CD4-positive, alpha-beta T cell treated with Interleukin-1 beta for 1 hour (primary cell): ENCODE measurements around the gene NDEL1.

ENCODE experiments used
- DNase-seq, 2 donors: peaks; one replicate each; pipeline ENCODE4 v3.0.0-alpha.2; 2020 to 2022

Gene NDEL1

GRCh38 chr17:8459107-8459506, 23.4 kb downstream of the NDEL1 start:
- DNase-seq: no peak

GRCh38 chr17:8459831-8460230, 24.1 kb downstream of the NDEL1 start:
- no peak for DNase-seq

- no peak for DNase-seq
Observed at GRCh38 chr17:8462564-8462963, 26.9 kb downstream of the NDEL1 start.

GRCh38 chr17:8463099-8463498, 27.4 kb downstream of the NDEL1 start:
- DNase-seq: no peak

GRCh38 chr17:8464941-8465340, 29.3 kb downstream of the NDEL1 start:
- DNase-seq: no peak

- DNase-seq: no peak
Observed at GRCh38 chr17:8465356-8465755, 29.7 kb downstream of the NDEL1 start.

- DNase-seq: no peak
Observed at GRCh38 chr17:8465759-8466158, 30.1 kb downstream of the NDEL1 start.

- DNase-seq: no peak
Observed at GRCh38 chr17:8466456-8466855, 30.8 kb downstream of the NDEL1 start.

GRCh38 chr17:8466873-8467272, 31.2 kb downstream of the NDEL1 start:
- DNase-seq: no peak

GRCh38 chr17:8467527-8467926, 31.8 kb downstream of the NDEL1 start:
- DNase-seq: no peak

GRCh38 chr17:8468127-8468526, 32.4 kb downstream of the NDEL1 start:
- DNase-seq: no peak

- DNase-seq: no peak
Observed at GRCh38 chr17:8468980-8469379, 33.3 kb downstream of the NDEL1 start.

GRCh38 chr17:8469964-8470363, 34.3 kb downstream of the NDEL1 start:
- DNase-seq: no peak

GRCh38 chr17:8470447-8471047, 34.9 kb downstream of the NDEL1 start:
- no peak for DNase-seq

GRCh38 chr17:8472663-8473062, 37.0 kb downstream of the NDEL1 start:
- no peak for DNase-seq

- no peak for DNase-seq
Observed at GRCh38 chr17:8473451-8474192, 37.9 kb downstream of the NDEL1 start.

GRCh38 chr17:8474826-8475225, 39.1 kb downstream of the NDEL1 start:
- no peak for DNase-seq

- DNase-seq: no peak
Observed at GRCh38 chr17:8475227-8475626, 39.5 kb downstream of the NDEL1 start.

- no peak for DNase-seq
Observed at GRCh38 chr17:8475781-8476180, 40.1 kb downstream of the NDEL1 start.

GRCh38 chr17:8476741-8477140, 41.1 kb downstream of the NDEL1 start:
- no peak for DNase-seq

GRCh38 chr17:8477171-8477570, 41.5 kb downstream of the NDEL1 start:
- no peak for DNase-seq

GRCh38 chr17:8477715-8478441, 42.2 kb downstream of the NDEL1 start:
- no peak for DNase-seq

- DNase-seq: no peak
Observed at GRCh38 chr17:8479431-8479947, 43.8 kb downstream of the NDEL1 start.
